Vagina (tissue), 2 donors: Measurements from ENCODE around the gene TMEM19.

Experiments used
- CTCF ChIP-seq, 3 experiments: fragments of 450-650 bp in 2 of 3; fragments of 200-600 bp in 1 of 3; sonication (generic) in 1 of 3; IDR thresholded peaks; one replicate each; pipeline ENCODE4 v1.5.1; 2017 to 2019; ENCODE audit warnings: antibody characterized with exemption in 3 of 3, mild to moderate bottlenecking in 2 of 3, moderate library complexity in 2 of 3
- POLR2A ChIP-seq, 2 donors: fragments of 450-650 bp; IDR thresholded peaks; one replicate each; pipeline ENCODE4 v1.6.1; 2017; ENCODE audit warnings: antibody characterized with exemption in 2 of 2, mild to moderate bottlenecking in 2 of 2, moderate library complexity in 2 of 2
- POLR2AphosphoS5 ChIP-seq, 2 donors: sonication (generic); formaldehyde crosslinking; IDR thresholded peaks; one replicate each; pipeline ENCODE4 v1.9.0; 2017; ENCODE audit warnings: antibody characterized with exemption in 2 of 2, mild to moderate bottlenecking in 2 of 2, low read depth in 1 of 2; ENCODE audit not compliant: insufficient read depth in 1 of 2

GRCh38 chr12:71704920-71705319 is 19.0 kb downstream of the TMEM19 start:
- TF ChIP-seq CTCF (IDR thresholded peaks at IDR 0.05) (no peak), POLR2A (IDR thresholded peaks at IDR 0.05) (no peak), POLR2AphosphoS5 (IDR thresholded peaks at IDR 0.05; ENCODE audit: insufficient read depth in 1 of 2, low read depth in 1 of 2) (no peak)
